Transverse colon (tissue), 3 donors: ENCODE data around the gene CPXM2.

Source experiments
- CTCF ChIP-seq, 5 experiments: fragments of 200-600 bp in 3 of 5; fragments of 450-650 bp in 2 of 5; sonication (generic) in 3 of 5; IDR thresholded peaks; 1 replicate in 2 of 5; 2 replicates in 3 of 5; pipeline ENCODE4 v1.5.1; 2016 to 2017; ENCODE audit warnings: antibody characterized with exemption in 5 of 5, inconsistent platforms in 3 of 5, mild to moderate bottlenecking in 2 of 5, moderate library complexity in 1 of 5
- EP300 ChIP-seq: sonication (generic); formaldehyde crosslinking; IDR thresholded peaks from one replicate; pipeline ENCODE4 v1.6.1; 2017; ENCODE audit warnings: antibody characterized with exemption, low read depth
- POLR2A ChIP-seq: fragments of 450-650 bp; IDR thresholded peaks from one replicate; pipeline ENCODE4 v1.6.1; 2016; ENCODE audit warnings: antibody characterized with exemption, mild to moderate bottlenecking, moderate library complexity

- TF ChIP-seq CTCF (IDR thresholded peaks at IDR 0.05) (no peak), POLR2A (no peak), EP300 (no peak)
These were observed 52.9 kb downstream of the CPXM2 start for GRCh38 chr10:123838596-123839310.
